ENCODE measurements around the gene APAF1.

DNA sequence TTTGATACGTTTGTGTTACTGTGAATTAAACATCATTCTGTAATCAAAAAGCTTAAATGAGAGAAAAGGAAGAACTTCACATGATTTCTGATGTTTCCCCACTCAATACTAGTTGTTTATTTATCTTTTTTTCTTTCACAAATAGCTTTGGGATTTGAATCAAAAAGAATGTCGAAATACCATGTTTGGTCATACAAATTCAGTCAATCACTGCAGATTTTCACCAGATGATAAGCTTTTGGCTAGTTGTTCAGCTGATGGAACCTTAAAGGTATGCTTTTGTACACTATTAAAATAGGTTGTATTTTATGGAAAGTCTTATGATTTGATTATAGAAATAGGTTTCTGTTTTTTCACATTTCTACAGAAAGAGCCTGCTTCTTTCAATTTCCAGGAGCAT lies 41.5 kb downstream of the APAF1 start:
- no peak for TF ChIP-seq MAX (IDR thresholded peaks at IDR 0.05; ENCODE audit: low read depth)
- TF ChIP-seq CTCF (IDR thresholded peaks at IDR 0.05) = no peak
- no peak for TF ChIP-seq CHD2 (IDR thresholded peaks at IDR 0.05; ENCODE audit: low read length, partially characterized antibody)
- TF ChIP-seq, protein P1, sequence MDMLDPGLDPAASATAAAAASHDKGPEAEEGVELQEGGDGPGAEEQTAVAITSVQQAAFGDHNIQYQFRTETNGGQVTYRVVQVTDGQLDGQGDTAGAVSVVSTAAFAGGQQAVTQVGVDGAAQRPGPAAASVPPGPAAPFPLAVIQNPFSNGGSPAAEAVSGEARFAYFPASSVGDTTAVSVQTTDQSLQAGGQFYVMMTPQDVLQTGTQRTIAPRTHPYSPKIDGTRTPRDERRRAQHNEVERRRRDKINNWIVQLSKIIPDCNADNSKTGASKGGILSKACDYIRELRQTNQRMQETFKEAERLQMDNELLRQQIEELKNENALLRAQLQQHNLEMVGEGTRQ (IDR thresholded peaks at IDR 0.05; ENCODE audit: borderline replicate concordance, low read depth, low read length) = no peak
- TF ChIP-seq FOXM1 (IDR thresholded peaks at IDR 0.05; ENCODE audit: low read depth) = no peak

Measured in SK-N-SH (cell line).